ENCODE measurements around the gene MSI2. TPM values are rescaled to one million over a fixed set of nuclear protein-coding genes. Genes with fewer than 3 reads are reported as not detected.
A peak's percentile ranks its signal among the peaks of the same experiment; 100 is the strongest.

Gene MSI2
- total RNA-seq, 2 donors from 2014 or later, result 53.1 to 74.0 TPM

DNA sequence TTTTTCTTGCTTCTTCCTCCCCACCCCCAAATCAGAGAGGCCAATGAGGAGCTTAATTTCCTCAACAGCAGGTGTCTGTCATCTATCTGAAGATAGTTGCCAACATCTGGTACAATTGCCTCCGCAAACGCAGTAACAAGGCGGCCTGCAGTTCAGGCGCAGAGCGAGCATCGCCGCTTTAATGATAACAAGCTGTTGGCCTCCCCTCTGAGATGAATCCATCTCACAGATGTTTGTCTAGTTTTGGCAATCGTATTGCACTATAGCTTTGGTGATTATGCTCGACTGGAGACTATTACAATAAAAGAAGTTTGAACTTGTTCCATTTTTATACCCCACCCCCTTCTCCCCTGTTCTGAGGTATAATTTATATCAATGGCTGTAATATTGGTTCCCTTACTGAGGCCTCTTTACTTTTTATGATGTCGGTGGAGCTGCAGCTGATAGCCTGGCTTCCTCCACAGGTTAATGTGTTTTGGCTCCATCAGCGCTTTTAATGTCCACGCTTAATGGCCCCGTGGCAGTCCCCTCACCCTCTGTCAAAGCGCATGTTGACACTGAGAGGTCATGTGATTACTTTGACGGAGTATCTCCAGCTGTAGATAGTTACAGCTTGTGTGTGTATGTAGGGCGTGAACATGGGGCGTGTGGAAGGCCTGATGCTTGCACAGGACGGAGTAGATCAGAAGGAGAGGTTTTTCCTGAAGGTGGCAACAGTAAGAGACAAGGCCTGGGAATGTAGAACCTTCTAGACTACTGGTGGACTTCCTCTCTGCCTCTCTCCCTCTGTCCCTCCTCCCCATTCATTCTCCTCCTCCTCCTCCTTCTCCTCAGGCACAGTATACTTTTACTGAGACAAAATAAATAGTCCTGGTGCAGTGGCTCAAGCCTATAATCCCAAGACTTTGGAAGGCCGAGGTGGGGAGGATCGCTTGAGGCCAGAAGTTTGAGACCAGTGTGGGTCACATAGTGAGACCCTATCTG lies 164.7 kb downstream of the MSI2 start:
- TF ChIP-seq POLR2A (IDR thresholded peaks at IDR 0.05) (no peak), POLR2AphosphoS5 (IDR thresholded peaks at IDR 0.05) (peak; percentile 8)
- TF ChIP-seq, protein P1, sequence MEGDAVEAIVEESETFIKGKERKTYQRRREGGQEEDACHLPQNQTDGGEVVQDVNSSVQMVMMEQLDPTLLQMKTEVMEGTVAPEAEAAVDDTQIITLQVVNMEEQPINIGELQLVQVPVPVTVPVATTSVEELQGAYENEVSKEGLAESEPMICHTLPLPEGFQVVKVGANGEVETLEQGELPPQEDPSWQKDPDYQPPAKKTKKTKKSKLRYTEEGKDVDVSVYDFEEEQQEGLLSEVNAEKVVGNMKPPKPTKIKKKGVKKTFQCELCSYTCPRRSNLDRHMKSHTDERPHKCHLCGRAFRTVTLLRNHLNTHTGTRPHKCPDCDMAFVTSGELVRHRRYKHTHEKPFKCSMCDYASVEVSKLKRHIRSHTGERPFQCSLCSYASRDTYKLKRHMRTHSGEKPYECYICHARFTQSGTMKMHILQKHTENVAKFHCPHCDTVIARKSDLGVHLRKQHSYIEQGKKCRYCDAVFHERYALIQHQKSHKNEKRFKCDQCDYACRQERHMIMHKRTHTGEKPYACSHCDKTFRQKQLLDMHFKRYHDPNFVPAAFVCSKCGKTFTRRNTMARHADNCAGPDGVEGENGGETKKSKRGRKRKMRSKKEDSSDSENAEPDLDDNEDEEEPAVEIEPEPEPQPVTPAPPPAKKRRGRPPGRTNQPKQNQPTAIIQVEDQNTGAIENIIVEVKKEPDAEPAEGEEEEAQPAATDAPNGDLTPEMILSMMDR (IDR thresholded peaks at IDR 0.05), result no peak
- Histone ChIP-seq H3K27me3 (replicated peaks; ENCODE audit: insufficient read depth) (no peaks in the 10 kb centered on the region), H3K9me3 (no peaks in the 10 kb centered on the region), H3K27ac (no peak overlapping the region), H3K36me3 (no peaks in the 10 kb centered on the region), H3K4me3 (no peak overlapping the region), H3K4me1 (replicated peaks) (peaks cover 5% of the 10 kb centered on the region)
- intact Hi-C loops (cut with DNase I), result no loop called here
- WGBS, result 69% methylated on average over 20 of the region's 20 CpGs
- DNase-seq (ENCODE audit: low spot score), result peak; percentile 26

DNA sequence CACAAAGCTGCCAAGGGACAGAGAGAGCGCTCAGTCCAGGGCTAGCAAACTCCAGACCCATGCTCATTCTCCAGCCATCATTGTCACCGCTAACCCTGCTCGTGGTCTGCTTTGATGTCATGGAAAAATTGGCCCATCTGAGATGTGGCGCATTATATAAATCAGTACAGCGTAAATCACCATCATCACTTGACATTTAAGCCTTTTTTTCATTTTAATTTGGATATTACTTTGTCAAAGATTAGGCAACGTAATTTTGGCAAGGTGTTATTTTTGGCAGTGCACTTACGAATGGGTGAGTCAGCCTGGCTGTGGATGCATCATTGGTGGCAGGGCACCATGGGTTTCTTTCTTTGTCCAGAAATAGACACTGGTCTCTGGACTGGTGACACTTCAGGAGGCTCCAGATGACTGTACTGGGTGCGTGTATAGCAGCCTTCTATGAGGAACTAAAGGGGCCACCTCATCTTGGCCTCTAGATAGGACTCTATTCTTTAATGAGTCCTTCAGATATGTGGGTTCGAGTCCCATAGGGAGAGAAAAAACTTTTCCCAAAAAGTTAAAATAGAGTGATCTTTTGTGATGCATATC lies 166.3 kb downstream of the MSI2 start:
- intact Hi-C loops (cut with DNase I), result no loop called here
- Histone ChIP-seq H3K27ac (no peak overlapping the region), H3K9me3 (no peaks in the 10 kb centered on the region), H3K4me3 (no peak overlapping the region), H3K36me3 (no peaks in the 10 kb centered on the region), H3K27me3 (replicated peaks; ENCODE audit: insufficient read depth) (no peaks in the 10 kb centered on the region), H3K4me1 (replicated peaks) (peaks cover 5% of the 10 kb centered on the region)
- no peak for DNase-seq (ENCODE audit: low spot score)
- TF ChIP-seq, protein P1 (IDR thresholded peaks at IDR 0.05), result no peak
- TF ChIP-seq POLR2A (IDR thresholded peaks at IDR 0.05), result no peak
- no peak for TF ChIP-seq POLR2AphosphoS5 (IDR thresholded peaks at IDR 0.05)
- 72% methylated on average over 9 of the region's 9 CpGs for WGBS

DNA sequence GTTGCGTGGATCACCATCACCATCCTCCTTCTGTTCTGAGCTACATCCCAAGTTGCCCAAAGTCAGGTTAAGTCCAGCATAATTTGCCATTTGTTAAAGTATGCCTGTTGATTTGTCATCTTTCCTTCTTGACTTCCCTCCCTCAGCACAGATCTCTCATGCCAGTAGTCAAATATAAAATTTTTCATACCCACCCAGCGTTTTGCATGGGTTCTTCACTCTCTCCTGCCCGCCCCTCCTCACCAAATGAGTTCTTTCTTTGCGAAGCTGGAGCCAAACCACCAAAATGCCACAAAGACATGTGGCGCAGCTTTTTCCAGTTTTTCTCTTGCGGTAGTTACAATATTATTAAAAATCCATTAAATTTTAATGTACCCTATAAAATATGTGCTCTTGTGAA lies 167.2 kb downstream of the MSI2 start:
- H3K4me3 ChIP-seq, result no peak overlapping the region
- H3K36me3 ChIP-seq, result no peaks in the 10 kb centered on the region
- H3K9me3 ChIP-seq, result no peaks in the 10 kb centered on the region
- no peak for DNase-seq (ENCODE audit: low spot score)
- H3K4me1 ChIP-seq (replicated peaks), result peaks cover 5% of the 10 kb centered on the region
- intact Hi-C loops (cut with DNase I), result no loop called here
- no peak overlapping the region for H3K27ac ChIP-seq
- TF ChIP-seq POLR2AphosphoS5 (IDR thresholded peaks at IDR 0.05) (no peak), POLR2A (IDR thresholded peaks at IDR 0.05) (no peak)
- TF ChIP-seq, protein P1 (IDR thresholded peaks at IDR 0.05), result no peak
- no peaks in the 10 kb centered on the region for H3K27me3 ChIP-seq (replicated peaks; ENCODE audit: insufficient read depth)
- 46% methylated on average over 6 of the region's 6 CpGs for WGBS

DNA sequence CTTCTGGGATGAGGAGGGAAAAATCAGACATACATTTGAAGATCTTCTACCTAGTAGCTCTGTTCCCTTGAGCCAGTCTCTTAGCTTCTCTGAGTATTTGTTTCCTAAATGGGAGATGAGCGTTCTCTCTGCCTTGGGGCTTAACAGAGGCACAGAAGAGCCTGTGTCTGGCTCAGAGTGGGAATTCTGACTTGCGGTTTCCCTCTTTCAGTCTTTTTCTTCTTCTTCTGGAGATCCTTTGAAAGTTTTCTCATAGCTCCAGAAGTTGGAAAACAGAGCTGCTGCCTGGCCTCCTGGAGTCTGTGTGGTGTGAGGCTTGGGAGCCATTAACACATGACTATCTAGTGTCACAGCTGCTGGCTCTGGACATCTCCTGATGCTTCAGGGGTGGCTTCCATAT lies 167.9 kb downstream of the MSI2 start:
- no peak overlapping the region for H3K27ac ChIP-seq
- intact Hi-C loops (cut with DNase I), result no loop called here
- H3K4me3 ChIP-seq, result no peak overlapping the region
- DNase-seq (ENCODE audit: low spot score), result no peak
- peaks cover 5% of the 10 kb centered on the region for H3K4me1 ChIP-seq (replicated peaks)
- WGBS, result 64% methylated on average over 2 of the region's 2 CpGs
- no peaks in the 10 kb centered on the region for H3K27me3 ChIP-seq (replicated peaks; ENCODE audit: insufficient read depth)
- TF ChIP-seq, protein P1 (IDR thresholded peaks at IDR 0.05), result no peak
- TF ChIP-seq POLR2A (IDR thresholded peaks at IDR 0.05) (no peak), POLR2AphosphoS5 (IDR thresholded peaks at IDR 0.05) (no peak)
- no peaks in the 10 kb centered on the region for H3K36me3 ChIP-seq
- no peaks in the 10 kb centered on the region for H3K9me3 ChIP-seq
